HUES64 (cell line): ENCODE measurements around the gene SERPINB5. TPM values are rescaled to one million over a fixed set of nuclear protein-coding genes. Genes with fewer than 3 reads are reported as not detected.

Source experiments
- H3K27ac ChIP-seq: 2 replicates; pipeline ENCODE4 v1.7.0; 2013; ENCODE audit warnings: low read depth, low read length, inconsistent platforms
- H3K27me3 ChIP-seq: 2 replicates; pipeline ENCODE4 v1.6.1; 2013; ENCODE audit warnings: mild to moderate bottlenecking, low read length; ENCODE audit not compliant: insufficient read depth
- H3K36me3 ChIP-seq: 2 replicates; pipeline ENCODE4 v1.6.1; 2013; ENCODE audit warnings: mild to moderate bottlenecking, low read length; ENCODE audit not compliant: insufficient read depth
- H3K4me1 ChIP-seq: 2 replicates; pipeline ENCODE4 v1.6.1; 2013; ENCODE audit warnings: mild to moderate bottlenecking, low read length, moderate library complexity; ENCODE audit not compliant: insufficient read depth
- H3K4me3 ChIP-seq: 2 replicates; pipeline ENCODE4 v1.5.1; 2013; ENCODE audit warnings: mild to moderate bottlenecking, low read length, moderate library complexity
- H3K9ac ChIP-seq: 2 replicates; pipeline ENCODE4 v1.6.1; 2013; ENCODE audit warnings: mild to moderate bottlenecking, low read depth, low read length
- H3K9me3 ChIP-seq: 2 replicates; pipeline ENCODE4 v1.6.1; 2013; ENCODE audit warnings: low read depth, low read length; ENCODE audit not compliant: insufficient read depth
- WGBS: fragments of 150-250, 120-280 bp; methylation state at CpG from one replicate; pipeline ENCODE4 v1.1.7; 2013; ENCODE audit warnings: missing lambda C conversion rate; 5-methylcytosine and 5-hydroxymethylcytosine counted together
- polyA plus RNA-seq, 2 experiments: library from polyadenylated mRNA; stranded (reverse); fragments of 50-300 nt; gene quantifications; one replicate each; pipeline ENCODE4 v1.2.3, GENCODE V29; 2013

SERPINB5 gene, protein sequence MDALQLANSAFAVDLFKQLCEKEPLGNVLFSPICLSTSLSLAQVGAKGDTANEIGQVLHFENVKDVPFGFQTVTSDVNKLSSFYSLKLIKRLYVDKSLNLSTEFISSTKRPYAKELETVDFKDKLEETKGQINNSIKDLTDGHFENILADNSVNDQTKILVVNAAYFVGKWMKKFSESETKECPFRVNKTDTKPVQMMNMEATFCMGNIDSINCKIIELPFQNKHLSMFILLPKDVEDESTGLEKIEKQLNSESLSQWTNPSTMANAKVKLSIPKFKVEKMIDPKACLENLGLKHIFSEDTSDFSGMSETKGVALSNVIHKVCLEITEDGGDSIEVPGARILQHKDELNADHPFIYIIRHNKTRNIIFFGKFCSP
- not detected for polyA plus RNA-seq (2013, experiment 1 of 2)
- 0.13 TPM for polyA plus RNA-seq (2013, experiment 2 of 2)

DNA sequence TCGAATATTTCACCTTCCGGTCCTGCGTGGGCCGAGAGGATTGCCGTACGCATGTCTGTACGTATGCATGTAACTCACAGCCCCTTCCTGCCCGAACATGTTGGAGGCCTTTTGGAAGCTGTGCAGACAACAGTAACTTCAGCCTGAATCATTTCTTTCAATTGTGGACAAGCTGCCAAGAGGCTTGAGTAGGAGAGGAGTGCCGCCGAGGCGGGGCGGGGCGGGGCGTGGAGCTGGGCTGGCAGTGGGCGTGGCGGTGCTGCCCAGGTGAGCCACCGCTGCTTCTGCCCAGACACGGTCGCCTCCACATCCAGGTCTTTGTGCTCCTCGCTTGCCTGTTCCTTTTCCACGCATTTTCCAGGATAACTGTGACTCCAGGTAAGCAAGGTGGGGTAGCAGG lies at the start of gene SERPINB5:
Gene SERPINB5 (plus strand): TSS at position 291 of the 400 bp plus-strand sequence. CDS start 7,471 bp downstream, outside the sequence.
- Histone ChIP-seq H3K4me1 (peaks cover 3% of the 10 kb centered on the region; the same call in 1 of the 2 replicates), H3K9ac (no peak within 1 kb of the TSS), H3K9me3 (no peaks in the 10 kb centered on the region), H3K27ac (no peak within 1 kb of the TSS), H3K36me3 (no peaks in the 10 kb centered on the region), H3K4me3 (no peak within 1 kb of the TSS), H3K27me3 (no peaks in the 10 kb centered on the region)
- WGBS: 95% methylated on average over 21 of the region's 21 CpGs

DNA sequence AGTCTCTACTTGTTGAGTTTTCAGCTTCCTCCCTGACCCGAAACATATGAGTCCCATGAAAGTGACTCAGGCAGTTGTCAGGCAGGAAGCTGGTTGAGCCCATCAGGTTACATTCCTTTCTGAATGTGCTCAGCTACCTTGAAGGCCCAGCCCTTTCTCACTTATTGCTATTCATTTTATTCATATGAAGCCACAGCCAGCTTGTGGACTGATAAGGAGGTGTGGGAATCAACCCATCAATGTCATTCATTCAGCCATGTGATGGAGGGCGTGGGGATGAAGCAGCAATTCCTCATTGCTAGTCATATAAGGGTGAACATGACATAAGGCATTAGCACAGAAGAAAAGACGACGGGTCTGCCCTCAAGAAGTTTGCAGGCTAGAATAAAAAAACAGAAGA lies 49.2 kb upstream of the SERPINB5 start:
- no peak overlapping the region for H3K9ac ChIP-seq
- 91% methylated on average over 4 of the region's 4 CpGs for WGBS
- H3K27me3 ChIP-seq: no peaks in the 10 kb centered on the region
- no peak overlapping the region for H3K4me3 ChIP-seq
- no peaks in the 10 kb centered on the region; the same call in 1 of the 2 replicates for H3K4me1 ChIP-seq
- H3K9me3 ChIP-seq: no peaks in the 10 kb centered on the region
- no peaks in the 10 kb centered on the region for H3K36me3 ChIP-seq
- H3K27ac ChIP-seq: no peak overlapping the region

DNA sequence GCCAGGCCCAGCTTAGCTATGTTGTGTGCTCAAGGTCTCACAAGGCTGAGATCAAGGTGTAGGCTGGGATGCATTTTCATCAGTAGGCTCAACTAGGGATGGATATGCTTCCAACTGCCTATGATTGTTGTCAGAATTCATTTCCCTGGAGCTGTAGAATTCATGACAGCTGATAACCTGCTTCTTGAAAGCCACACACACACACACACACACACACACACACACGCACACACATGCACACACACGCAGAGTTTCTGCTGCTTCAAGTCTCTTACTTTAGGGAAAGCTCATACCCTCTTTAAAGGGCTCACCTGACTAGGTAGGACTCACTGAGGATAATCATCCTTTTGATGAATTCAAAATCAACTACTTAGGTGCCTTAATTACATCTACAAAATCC lies 46.2 kb upstream of the SERPINB5 start:
- no peaks in the 10 kb centered on the region for H3K27me3 ChIP-seq
- H3K9me3 ChIP-seq: no peaks in the 10 kb centered on the region
- H3K36me3 ChIP-seq: no peaks in the 10 kb centered on the region
- no peak overlapping the region for H3K9ac ChIP-seq
- H3K4me3 ChIP-seq: no peak overlapping the region
- H3K27ac ChIP-seq: no peak overlapping the region
- H3K4me1 ChIP-seq: no peaks in the 10 kb centered on the region
- 79% methylated on average over 2 of the region's 2 CpGs for WGBS

DNA sequence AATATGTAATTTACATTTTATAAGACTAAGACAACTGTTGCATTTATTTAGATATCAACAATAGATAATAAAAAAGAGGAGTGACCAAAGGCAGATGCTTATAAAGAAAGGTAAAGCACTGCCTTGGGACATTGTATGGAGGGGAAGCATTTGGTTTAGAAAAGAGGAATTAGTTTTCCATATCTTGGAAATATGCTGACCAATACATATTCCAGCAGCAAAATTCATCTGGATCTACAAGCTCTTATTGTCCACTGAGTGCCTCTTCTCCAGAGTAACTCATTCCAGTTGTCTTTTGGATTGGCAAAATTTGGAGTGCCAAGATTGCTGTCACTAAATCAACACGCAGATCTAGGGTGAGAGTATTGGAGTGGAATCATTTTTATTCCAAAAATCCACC lies 45.6 kb upstream of the SERPINB5 start:
- Histone ChIP-seq H3K4me3 (no peak overlapping the region), H3K27me3 (no peaks in the 10 kb centered on the region), H3K4me1 (no peaks in the 10 kb centered on the region), H3K36me3 (no peaks in the 10 kb centered on the region), H3K9me3 (no peaks in the 10 kb centered on the region), H3K27ac (no peak overlapping the region), H3K9ac (no peak overlapping the region)
- WGBS: 100% methylated on average over 1 of the region's 1 CpG

DNA sequence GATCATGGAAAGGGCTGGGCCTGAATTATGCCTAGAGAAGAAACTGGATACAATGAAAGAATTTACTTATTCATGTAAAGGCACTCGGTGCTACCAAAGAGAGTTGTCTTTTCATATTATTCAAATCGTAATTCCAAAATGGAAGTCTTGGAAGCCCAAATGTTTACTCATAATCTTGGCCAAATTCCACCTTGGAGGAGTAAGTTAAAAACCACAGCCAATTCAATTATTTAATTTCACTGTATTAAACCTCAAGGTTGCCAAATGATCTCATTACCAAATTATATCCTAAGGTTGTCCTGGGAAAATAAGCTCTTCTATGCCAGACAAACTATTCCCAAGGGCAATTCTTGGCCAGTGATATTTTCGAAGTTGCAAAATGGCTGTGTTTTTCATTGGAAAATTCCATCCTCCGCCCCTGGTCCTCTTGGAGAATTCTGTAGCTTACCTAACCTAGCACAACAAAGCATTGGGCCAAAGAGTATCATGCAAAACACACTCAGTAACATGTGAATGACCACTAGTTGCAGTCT lies 43.4 kb upstream of the SERPINB5 start:
- WGBS: 86% methylated on average over 4 of the region's 4 CpGs
- Histone ChIP-seq H3K9ac (no peak overlapping the region), H3K4me1 (no peaks in the 10 kb centered on the region), H3K9me3 (no peaks in the 10 kb centered on the region), H3K27ac (no peak overlapping the region), H3K27me3 (no peaks in the 10 kb centered on the region), H3K4me3 (no peak overlapping the region), H3K36me3 (no peaks in the 10 kb centered on the region)

DNA sequence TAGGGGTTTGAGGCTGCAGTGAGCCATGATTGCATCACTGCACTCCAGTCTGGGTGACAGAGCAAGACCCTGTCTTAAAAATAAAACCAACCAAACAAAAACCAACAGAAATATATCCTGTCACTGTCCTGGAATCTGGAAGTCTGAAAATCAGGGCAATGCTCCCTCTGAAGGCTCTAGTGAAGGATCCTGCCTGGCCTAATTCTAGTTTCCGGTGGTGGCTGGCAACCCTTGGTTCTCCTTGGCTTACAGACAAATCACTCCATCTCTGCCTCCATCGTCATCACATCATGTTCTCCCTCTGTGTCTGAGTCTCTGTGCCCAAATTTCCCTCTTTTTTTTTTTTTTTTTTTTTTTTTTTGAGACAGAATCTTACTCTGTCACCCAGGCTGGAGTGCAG lies 38.6 kb upstream of the SERPINB5 start:
- no peaks in the 10 kb centered on the region for H3K9me3 ChIP-seq
- no peaks in the 10 kb centered on the region for H3K36me3 ChIP-seq
- no peak overlapping the region for H3K4me3 ChIP-seq
- WGBS: 94% methylated on average over 2 of the region's 2 CpGs
- H3K27ac ChIP-seq: no peak overlapping the region
- H3K4me1 ChIP-seq: no peaks in the 10 kb centered on the region
- H3K9ac ChIP-seq: no peak overlapping the region
- no peaks in the 10 kb centered on the region for H3K27me3 ChIP-seq

DNA sequence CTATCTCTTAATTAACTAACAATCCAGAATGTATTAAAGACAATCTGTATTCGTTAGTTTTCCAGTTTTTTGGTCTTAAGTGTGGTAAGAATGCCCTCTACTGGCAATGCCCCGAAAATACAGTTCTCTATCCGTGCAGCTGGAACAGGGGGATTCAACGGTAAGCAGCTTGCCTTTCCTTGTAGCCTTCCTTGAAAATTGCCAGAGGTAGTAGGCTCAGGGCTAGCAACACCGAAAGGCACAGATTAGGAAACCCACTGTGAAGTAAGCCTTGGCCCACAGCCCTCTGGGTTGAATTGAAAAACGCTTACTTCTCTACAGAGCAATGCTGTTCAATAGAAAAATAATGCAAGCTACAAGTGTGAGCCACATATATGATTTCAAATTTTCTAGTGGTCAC lies 37.4 kb upstream of the SERPINB5 start:
- Histone ChIP-seq H3K4me1 (no peaks in the 10 kb centered on the region), H3K4me3 (no peak overlapping the region), H3K27ac (no peak overlapping the region), H3K27me3 (no peaks in the 10 kb centered on the region), H3K9ac (no peak overlapping the region), H3K36me3 (no peaks in the 10 kb centered on the region), H3K9me3 (no peaks in the 10 kb centered on the region)
- WGBS: 10% methylated on average over 6 of the region's 6 CpGs

DNA sequence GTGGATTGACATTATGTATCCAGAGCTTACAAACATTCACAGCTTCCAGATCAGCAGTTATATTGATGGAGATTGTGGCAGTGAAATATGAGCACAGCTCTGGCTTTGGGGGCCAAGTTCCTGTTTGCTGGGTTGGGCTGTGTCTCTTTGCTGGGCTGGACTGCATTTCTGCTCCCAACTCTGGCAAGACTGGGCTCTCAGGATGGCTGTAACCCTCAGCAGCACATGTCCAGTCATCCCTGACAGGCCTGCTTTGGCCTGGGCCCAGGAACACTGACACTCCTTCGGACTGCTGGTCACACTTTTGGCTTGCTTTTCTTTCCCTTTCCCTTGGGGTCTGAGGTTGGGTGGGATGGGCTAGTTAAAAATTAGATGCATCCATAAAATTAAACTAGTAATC lies 36.5 kb upstream of the SERPINB5 start:
- no peaks in the 10 kb centered on the region for H3K4me1 ChIP-seq
- H3K36me3 ChIP-seq: no peaks in the 10 kb centered on the region
- H3K9ac ChIP-seq: no peak overlapping the region
- no peaks in the 10 kb centered on the region for H3K27me3 ChIP-seq
- no peak overlapping the region for H3K27ac ChIP-seq
- 100% methylated on average over 1 of the region's 1 CpG for WGBS
- H3K4me3 ChIP-seq: no peak overlapping the region
- H3K9me3 ChIP-seq: no peaks in the 10 kb centered on the region

DNA sequence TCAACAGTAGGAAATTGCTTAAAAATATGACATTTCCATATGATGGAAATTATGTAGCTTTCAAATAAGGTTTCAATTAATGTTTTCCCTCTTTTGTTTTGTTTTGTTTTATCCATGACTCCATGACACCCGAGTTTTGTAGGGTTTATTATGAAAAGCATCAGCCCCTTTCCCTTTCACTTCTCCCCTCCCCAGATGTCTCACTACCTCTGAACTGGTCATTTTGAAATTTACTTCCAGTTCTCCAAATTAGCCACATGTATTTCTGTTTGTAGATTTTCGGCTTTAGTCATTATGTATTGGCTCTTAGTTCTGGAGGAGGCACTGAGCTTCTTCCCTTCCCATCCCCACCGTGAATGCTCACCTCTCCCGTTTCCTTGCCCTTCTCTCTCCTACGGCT lies 35.9 kb upstream of the SERPINB5 start:
- Histone ChIP-seq H3K9me3 (no peaks in the 10 kb centered on the region), H3K4me3 (no peak overlapping the region), H3K4me1 (no peaks in the 10 kb centered on the region), H3K9ac (no peak overlapping the region), H3K36me3 (no peaks in the 10 kb centered on the region), H3K27ac (no peak overlapping the region), H3K27me3 (no peaks in the 10 kb centered on the region)
- 90% methylated on average over 5 of the region's 5 CpGs for WGBS

DNA sequence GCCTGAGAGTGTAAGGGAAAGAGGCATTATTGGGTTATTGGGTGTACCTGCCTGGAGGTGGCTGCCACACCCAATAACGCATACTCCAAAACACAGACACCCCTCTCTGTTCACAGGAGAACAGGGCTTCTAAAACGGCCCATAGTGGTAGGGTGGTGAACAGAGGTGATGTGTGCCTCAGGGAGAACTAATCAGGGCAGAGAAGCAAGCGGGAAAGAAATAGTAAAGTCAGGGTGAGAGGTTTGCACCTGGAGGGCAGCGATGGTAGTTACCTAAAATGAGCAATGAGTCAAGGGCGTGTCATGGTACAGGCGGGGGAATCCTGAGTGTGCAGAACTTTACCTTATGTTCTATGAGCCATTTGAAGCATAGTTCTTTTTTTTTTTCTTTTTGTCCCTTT lies 32.9 kb upstream of the SERPINB5 start:
- 94% methylated on average over 5 of the region's 6 CpGs for WGBS
- Histone ChIP-seq H3K27ac (no peak overlapping the region), H3K4me3 (no peak overlapping the region), H3K9me3 (no peaks in the 10 kb centered on the region), H3K36me3 (no peaks in the 10 kb centered on the region), H3K4me1 (no peaks in the 10 kb centered on the region), H3K27me3 (no peaks in the 10 kb centered on the region), H3K9ac (no peak overlapping the region)

DNA sequence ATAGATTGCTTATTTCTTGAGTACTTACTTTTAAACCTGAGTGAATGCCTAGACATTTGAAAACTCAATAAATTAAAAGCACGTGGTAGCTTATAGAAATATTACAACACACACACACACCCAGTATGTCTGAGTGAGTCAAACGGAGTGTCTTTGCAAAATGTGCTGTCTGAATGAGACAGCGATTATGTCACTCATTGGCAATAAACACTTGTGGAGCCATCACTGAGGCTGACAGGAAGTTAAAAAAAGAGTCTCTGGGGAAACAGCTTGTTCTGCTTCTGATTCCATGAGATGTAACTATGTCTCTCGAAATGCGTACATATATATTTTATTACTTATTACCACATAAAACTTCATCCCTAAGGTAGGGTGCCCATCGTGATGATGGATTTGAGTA lies 32.2 kb upstream of the SERPINB5 start:
- H3K4me1 ChIP-seq: no peaks in the 10 kb centered on the region
- 98% methylated on average over 6 of the region's 6 CpGs for WGBS
- H3K4me3 ChIP-seq: no peak overlapping the region
- no peak overlapping the region for H3K27ac ChIP-seq
- H3K27me3 ChIP-seq: no peaks in the 10 kb centered on the region
- H3K9me3 ChIP-seq: no peaks in the 10 kb centered on the region
- no peak overlapping the region for H3K9ac ChIP-seq
- H3K36me3 ChIP-seq: no peaks in the 10 kb centered on the region
